GM18508 (cell line): ENCODE data around the gene CIB4.

Source experiments
- ATAC-seq: cut with Tn5 transposase; IDR thresholded peaks from one replicate; pipeline ENCODE4 v1.9.1; 2021; ENCODE audit warnings: moderate number of reproducible peaks; ENCODE audit not compliant: insufficient read depth, unreplicated experiment

CIB4 gene

DNA sequence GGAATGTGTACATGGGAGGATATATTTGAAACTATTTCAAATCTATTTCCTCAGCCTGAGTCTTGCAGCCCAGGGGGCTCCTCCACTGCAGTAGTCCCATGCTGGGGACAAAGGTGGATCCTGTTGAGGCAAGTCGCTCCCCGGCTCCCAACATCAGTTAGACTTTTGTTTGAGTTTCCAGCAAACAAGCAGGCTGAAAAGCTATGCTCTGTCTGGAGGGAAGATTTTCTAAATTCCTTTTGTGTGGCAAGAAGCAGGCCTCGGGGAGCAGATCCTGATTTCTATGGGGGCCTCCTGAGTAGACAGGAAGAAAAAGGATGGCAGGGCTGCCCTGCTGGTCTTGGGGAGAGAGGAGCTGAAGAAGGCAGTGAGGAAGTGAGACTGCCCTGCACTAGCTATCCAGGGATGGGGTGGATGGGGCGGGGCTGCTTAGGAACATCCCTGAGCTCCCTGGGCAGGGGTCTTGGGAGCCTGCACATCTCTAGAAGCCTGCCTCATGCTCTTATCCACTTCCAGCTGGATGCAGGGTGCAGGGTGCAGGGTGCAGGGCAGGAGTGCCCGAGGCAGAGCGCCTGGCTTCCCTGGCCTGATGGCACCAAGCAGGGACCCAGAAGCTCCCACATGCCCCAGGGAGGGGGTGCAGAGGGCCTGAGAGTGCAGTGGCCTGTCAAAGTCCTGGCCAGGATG lies 6.0 kb upstream of the CIB4 start:
- no peak for ATAC-seq

DNA sequence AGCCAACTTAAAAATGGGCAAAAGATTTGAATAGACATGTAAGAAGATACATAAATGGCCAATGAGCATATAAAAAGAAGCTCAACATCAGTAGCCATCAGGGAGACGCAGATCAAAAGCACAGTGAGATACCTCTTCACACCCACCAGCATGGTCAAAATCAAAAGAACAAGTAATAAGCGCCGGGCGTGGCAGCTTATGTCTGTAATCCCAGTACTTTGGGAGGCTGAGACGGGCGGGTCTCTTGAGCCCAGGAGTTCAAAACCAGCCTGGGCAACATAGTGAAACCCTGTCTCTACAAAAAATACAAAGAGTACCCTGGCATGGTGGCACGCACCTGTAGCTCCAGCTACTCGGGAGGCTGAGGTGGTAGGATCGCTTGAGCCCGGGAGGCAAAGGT lies 4.6 kb upstream of the CIB4 start:
- ATAC-seq, result no peak

DNA sequence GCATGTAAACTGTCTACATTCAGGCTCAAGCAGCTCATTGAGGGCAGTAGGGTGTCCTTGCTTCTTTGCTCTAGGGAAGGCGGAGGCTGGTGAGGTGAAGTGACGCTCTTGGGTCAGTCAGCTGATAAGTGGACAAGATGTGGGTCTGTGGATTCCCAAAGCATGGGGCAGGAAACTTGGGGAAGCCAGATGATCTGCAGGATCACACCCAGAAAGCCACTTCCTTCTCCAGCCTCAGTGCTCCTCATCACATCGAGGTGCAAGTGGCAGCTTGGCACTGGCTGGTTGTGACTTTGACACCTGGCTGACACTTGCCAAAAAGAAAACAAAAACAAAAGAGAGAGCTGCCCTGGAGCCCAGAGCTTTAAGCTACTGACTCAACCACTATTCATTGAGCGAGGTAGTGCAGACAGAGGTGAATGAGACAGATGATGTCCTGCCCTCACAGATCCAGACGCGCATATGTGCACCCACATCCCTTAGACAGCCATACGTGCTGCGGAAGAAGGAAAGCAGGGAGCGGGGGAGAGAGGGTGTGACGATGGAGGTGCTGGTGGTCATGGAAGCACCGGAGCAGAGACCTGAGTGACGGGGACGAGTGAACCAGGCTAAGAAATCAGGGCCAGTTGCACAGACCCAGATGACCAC lies 3.1 kb upstream of the CIB4 start:
- ATAC-seq, result no peak

DNA sequence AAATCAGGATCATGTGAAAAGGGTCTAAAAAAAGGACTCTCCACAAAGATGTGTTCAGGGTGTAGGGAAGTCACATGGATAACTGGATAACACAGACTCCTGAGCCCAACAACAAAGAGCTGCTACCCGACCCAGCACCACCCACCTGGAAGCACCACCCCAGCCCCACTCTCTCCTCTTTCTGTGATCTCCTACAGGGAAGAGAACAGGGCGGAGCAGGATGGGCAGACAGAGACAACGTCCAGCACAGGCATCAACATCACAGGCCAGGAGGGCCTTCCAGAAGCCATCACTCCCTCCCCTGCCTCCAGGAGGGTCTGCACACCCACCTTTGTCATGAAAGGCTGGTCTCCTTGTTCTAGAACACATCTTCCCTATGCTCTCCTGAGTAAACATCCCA lies 1.3 kb upstream of the CIB4 start:
- no peak for ATAC-seq

GRCh38 chr2:26640331-26640745 lies 828 bp downstream of the CIB4 start:
- ATAC-seq, result no peak

- no peak for ATAC-seq
Observed at GRCh38 chr2:26639685-26640243, 1.4 kb downstream of the CIB4 start.

DNA sequence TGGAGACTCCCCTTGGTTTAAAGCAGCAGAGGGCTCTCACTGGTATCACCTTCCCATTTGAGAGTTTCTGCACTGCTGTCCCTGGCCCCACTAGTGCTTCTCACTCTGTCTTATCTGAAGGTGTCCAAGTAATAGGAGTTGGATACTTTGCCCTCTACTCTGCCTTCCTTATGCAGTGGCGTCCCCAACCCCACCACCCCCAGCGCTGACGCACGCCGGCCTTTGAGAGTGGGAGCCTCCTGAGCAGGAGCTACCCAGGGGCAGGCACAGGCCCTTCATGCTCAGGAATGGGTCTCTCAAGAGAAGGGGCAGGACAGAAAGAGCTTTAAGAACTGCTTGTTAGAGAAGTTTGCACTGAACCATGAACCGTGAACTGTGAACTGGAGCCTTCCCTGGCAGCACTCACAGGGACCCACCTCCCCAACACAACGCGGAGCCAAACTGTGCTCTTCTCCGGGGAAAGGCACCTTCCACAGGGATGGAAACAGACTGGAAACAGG lies 3.3 kb downstream of the CIB4 start:
- ATAC-seq, result no peak

GRCh38 chr2:26636935-26637334 lies 4.2 kb downstream of the CIB4 start:
- ATAC-seq, result no peak

DNA sequence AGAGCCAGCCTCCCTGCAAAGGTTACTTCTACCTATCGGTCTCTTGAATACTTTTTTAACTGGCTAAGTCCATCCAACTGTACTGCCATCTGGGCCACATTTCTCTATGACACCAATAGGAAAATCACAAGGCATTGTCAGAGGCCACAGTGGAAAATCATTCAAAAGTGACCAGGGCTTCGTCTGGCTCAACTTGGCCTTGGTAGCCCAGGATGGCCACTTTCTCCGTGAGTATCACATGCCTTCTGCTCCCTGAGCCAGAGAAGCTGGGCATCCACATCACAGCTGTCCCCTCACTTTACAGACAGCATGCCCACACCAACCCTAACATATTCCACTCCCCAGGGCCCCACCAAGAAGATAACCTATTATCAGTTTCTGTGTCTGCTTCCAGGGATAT lies 5.8 kb downstream of the CIB4 start:
- no peak for ATAC-seq

DNA sequence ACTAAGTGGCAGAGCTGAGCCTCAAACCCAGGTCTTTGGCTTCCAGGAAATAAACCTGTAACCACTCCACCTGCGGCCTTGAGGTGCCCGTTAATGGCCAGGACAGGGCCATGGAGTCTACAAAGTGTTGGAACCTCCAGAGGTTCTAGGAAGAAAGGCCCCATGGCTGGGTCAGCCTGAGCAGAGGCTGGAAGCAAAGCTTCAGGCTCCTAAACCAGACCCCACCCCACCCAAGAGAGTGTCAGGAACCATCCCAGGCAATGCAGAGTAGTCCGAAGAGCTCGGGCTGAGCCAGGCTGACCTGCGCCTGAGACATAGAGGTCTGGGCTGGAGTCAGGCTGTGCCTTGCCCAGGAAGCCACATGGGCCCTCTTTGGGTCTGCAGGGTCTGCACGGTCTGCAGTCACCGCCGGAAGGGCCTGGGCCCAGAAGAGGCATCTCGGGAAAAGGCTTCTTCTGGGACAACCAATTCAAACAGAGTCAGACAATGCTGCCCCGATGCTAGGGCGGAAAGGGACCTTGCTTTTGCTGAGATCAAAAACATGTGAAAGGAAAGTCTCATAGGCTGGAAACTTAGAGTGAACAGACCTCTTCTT lies 6.4 kb downstream of the CIB4 start:
- ATAC-seq, result no peak

GRCh38 chr2:26633993-26634595 lies 7.1 kb downstream of the CIB4 start:
- no peak for ATAC-seq

DNA sequence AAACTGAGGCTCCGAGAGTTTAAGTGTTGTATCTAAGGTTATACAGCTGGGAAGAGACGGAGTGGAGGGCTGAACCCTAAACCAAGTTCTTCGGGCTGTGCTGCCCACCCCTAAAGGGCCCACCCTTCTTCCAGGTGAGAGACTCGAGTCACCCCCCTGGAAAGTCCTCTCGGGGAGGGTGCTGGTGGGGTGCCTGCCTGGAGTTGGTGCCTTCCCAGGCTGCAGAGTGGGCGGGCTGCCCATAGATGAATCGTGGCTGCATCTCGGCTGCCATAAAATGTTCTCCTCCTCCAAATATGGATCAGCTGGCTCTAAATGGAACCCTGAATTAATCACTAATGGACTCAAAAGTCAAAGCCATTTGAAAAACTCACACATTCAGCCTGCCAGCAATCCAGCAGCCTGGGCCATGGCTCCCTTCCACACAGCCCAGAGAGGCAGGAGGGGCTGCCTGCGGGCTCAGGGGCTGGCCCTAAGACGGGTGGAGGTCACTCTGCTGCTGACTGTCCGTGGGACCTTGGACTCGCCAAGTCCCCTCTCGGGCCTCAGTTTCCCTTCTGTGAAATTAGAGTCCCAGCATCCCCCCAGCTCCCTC lies 7.7 kb downstream of the CIB4 start:
- ATAC-seq, result no peak

- ATAC-seq, result no peak
Observed at GRCh38 chr2:26632624-26633185, 8.5 kb downstream of the CIB4 start.

DNA sequence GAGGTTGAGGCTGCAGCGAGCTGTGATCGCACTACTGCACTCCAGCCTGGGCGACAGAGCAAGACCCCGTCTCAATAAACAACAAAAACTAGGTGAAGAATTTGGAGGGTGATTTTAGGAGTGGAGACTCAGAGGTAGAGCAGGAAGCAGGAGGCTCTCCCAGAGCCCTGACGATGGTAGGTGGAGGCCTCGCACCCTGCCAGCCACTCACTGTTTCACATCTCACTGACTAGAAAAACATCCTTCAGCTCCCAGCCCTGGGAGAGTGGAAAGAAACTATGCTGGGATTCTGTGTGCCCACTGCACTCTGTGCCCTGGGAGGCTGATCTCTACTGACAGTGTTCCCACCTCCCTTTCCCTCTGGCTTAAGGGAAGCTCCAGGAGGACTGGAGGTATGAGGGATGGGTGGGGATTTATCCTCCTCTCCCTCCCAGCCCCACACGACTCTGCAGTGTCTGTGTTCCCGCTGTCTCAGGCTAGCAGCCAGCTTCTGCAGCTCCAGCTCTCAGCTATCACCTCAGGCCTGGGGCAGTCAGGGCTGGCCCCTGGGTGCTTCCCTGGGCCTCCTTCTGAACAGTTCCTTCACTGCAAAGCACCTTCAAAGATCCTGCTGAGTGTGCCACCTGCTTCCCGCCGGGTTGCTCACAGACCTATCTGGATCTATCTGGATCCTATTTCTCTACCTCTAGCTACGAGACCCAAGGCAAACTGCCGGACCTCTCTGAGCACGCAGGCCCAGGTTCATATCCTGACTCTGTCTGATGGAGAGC lies 9.6 kb downstream of the CIB4 start:
- no peak for ATAC-seq

DNA sequence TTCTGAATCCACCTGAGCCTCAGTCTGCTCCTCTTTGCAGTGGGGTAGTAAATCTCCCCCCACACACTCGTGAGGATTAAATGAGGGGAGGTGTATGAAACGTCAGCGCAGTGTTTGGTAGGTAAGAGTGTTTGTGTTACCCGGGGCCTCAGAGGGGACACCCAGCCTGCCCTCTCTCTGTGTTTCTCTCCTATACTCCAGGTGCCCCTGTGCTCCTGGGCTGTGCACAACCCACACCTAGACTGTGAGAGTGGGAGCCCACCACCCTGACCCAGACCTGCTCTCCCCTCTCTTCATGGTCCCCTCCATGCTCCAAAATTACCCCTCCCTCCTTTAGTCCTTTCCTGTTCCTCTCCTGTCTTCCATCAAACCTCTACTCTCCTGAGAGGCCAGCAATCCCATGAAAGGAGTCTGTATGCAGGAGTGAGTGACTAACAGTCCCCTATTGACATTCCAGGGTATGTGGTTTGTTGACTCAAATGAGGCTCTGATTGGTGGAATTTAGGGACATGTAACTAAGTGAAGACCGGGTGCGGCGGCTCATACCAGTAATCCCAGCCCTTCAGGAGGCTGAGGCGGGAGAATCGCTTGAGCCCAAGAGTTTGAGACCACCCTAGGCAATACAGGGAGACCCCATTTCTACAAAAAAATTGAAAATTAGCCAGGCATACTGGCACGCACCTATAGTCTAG lies 10.4 kb downstream of the CIB4 start:
- ATAC-seq, result no peak

- ATAC-seq, result no peak
Observed at GRCh38 chr2:26630235-26630634, 10.9 kb downstream of the CIB4 start.

GRCh38 chr2:26629751-26630150 lies 11.4 kb downstream of the CIB4 start:
- no peak for ATAC-seq

DNA sequence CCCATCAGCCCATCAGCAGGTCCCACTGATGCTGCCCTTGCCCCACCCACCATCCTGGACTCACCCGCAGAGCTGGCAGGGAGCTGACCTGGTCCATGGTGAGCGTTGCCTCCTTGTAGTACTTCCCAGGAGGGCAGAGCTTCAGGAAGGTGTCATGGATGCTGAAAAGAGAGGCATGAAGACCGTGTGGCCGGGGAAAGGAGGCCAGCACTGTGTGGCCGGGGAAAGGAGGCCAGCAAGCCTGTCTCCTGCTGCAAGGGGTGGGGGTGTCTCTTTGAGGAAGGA lies 11.9 kb downstream of the CIB4 start:
- no peak for ATAC-seq
